ENCODE data around the gene SDF4.

Gene SDF4

DNA sequence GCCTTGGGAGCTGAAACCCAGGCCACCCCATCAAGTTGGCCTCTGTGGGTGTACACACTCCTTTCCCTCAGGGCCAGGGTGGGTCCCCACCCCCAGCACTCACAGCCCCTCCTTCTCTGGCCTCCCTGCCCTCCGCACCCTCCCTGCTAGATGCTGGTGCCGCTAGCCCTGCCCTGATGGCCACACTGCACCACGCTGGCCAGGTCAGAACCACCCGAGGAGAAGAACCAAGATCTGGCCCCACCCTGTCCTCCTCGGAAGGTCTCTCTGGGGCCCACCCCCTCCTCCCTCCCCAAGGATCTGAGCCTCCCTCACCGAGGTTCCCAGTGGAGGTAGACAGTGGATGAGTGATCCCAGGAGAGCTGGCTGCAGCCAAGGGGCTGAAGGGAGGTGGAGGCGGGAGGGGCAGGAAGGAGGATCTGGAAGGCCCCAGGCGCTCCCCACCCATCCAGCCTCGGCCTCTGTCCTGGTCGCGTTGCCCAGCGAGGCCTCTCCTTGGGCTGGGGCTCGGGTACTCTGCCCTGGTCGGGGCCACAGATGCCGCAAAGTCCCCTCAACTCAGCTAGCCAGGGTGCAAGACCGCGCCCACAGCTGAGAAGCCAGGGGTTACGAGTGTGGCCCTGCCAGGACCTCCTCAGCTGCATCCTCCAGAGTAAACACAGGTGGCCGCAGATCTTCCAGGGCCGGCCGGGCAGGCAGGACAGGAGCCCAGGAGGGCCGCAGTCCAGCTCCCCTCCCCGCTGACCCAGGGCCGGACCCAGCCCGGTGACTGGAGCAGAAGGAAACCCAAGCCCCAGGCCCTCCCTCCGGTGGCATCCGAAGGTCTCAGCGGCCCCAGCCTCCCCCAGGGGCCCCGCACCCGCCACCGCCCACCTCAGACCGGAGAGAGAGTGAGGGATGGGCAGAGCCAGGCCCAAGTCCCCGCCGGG, 5.4 kb upstream of the SDF4 start:
- Histone ChIP-seq H3K27ac (ENCODE audit: insufficient read depth, low read length, poor library complexity, severe bottlenecking) (no peak overlapping the region), H3K4me3 (ENCODE audit: insufficient read depth, low read depth, low read length, poor library complexity, severe bottlenecking) (no peak overlapping the region), H3K9me3 (ENCODE audit: control insufficient read depth, low read length) (no peaks in the 10 kb centered on the region), H3K4me1 (ENCODE audit: control insufficient read depth, insufficient read depth, low read length, poor library complexity, severe bottlenecking) (peaks cover 13% of the 10 kb centered on the region), H3K36me3 (ENCODE audit: control insufficient read depth, insufficient read depth, low read length) (peaks cover 6% of the 10 kb centered on the region), H3K27me3 (replicated peaks; ENCODE audit: control insufficient read depth, insufficient read depth, low read length, poor library complexity, severe bottlenecking) (no peaks in the 10 kb centered on the region)
- DNase-seq = no peak

DNA sequence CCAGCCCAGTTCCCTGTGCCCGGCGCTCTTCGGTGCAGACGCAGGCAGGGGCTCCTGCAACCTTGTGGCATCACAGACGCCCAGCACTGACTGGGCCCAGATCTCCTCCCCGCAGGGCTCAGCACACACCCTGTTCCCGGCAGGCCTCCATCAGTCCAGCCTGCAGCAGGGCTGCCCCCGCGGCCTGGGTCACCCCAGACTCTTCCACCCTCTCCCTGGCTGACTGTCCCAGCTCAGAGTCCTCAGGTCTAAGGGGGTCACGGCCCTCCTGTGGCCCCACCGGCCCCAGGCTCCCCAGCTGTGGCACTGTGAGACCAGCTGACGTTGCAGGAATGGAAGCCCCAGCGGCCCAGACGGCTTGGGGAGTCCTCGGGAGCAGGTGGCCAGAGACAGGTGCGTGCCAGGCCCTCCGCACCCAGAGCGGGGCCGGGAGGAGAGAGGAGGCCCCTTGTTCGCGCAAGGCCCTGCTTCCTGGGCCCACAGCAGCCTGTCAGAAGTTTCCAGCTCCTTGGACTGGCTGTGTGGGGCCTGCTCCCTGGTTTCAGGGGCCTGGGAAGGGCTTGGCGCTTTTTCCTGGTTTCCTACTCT, 4.5 kb upstream of the SDF4 start:
- no peak for DNase-seq
- Histone ChIP-seq H3K4me3 (ENCODE audit: insufficient read depth, low read depth, low read length, poor library complexity, severe bottlenecking) (no peak overlapping the region), H3K27me3 (replicated peaks; ENCODE audit: control insufficient read depth, insufficient read depth, low read length, poor library complexity, severe bottlenecking) (no peaks in the 10 kb centered on the region), H3K9me3 (ENCODE audit: control insufficient read depth, low read length) (no peaks in the 10 kb centered on the region), H3K27ac (ENCODE audit: insufficient read depth, low read length, poor library complexity, severe bottlenecking) (no peak overlapping the region), H3K36me3 (ENCODE audit: control insufficient read depth, insufficient read depth, low read length) (peaks cover 6% of the 10 kb centered on the region), H3K4me1 (ENCODE audit: control insufficient read depth, insufficient read depth, low read length, poor library complexity, severe bottlenecking) (peaks cover 13% of the 10 kb centered on the region)

DNA sequence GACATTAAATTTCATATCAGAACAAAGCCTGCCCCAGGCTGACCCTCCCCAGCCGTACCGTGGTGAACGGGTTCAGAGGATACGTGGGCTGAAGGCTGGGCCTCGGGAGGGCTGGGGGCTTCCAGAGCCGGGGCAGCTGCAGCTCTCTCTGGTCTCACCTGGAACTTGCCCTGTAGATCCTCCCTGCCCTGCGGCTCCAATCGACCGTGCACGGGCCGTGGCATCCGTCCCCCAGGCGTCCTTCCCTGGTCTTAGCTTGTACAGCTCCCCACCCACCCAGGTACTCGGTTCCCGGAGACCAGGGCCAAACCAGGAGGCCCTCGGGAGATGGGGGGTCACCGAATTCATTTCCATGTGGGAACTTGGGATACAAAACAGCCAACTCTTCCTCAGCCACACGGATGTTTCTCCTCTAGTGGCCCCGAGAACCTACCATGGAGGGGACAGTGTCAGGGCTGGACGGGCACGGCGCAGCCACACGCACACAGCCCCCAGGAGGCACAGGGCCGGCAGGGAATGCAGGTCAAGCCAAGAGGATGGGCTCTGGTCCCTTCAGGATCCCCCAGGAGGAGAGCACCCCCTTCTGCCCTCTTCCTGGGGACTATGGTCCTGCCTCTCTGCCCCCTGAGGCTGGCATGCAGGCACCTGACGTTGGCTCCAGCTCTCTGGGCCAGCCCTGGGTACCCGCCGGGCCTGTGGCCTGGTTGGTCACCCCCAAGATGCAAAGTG, 3.4 kb upstream of the SDF4 start:
- peaks cover 6% of the 10 kb centered on the region for H3K36me3 ChIP-seq (ENCODE audit: control insufficient read depth, insufficient read depth, low read length)
- no peaks in the 10 kb centered on the region for H3K27me3 ChIP-seq (replicated peaks; ENCODE audit: control insufficient read depth, insufficient read depth, low read length, poor library complexity, severe bottlenecking)
- H3K27ac ChIP-seq (ENCODE audit: insufficient read depth, low read length, poor library complexity, severe bottlenecking) = no peak overlapping the region
- no peaks in the 10 kb centered on the region for H3K9me3 ChIP-seq (ENCODE audit: control insufficient read depth, low read length)
- DNase-seq = no peak
- peaks cover 19% of the 10 kb centered on the region for H3K4me1 ChIP-seq (ENCODE audit: control insufficient read depth, insufficient read depth, low read length, poor library complexity, severe bottlenecking)
- H3K4me3 ChIP-seq (ENCODE audit: insufficient read depth, low read depth, low read length, poor library complexity, severe bottlenecking) = no peak overlapping the region

DNA sequence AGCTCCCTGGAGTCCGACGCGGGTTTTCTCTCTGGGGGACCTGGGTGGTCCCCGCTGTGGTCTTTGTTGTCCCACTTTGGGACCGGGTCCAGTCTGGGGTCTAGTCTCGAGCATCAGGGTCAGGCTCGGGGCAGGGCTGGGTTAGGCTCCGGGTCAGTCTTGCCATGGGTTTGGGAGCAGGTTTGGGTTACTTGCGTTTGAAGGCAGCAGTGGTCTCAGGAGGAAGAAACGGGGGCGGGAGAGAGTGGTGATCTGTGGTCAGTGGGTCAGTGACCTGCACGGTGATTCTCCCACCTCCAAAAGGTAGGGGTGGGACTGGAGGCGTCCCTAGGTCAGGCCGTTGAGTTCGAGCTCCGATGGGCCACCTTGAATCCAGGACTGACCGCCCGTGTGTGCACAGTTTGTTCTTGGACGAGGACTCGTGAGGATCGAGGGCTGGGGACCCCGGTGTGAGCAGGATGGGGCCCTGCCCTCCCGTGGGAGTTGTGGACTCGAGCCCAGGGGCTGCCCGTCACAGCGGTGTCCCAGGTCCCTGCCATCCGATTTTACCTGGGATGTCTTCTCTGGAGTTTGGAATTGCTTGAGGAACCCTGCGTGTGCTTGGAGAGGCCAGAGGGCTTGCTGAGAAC, 2.5 kb upstream of the SDF4 start:
- DNase-seq = no peak
- H3K4me1 ChIP-seq (ENCODE audit: control insufficient read depth, insufficient read depth, low read length, poor library complexity, severe bottlenecking) = peaks cover 28% of the 10 kb centered on the region
- peaks cover 11% of the 10 kb centered on the region for H3K36me3 ChIP-seq (ENCODE audit: control insufficient read depth, insufficient read depth, low read length)
- H3K27ac ChIP-seq (ENCODE audit: insufficient read depth, low read length, poor library complexity, severe bottlenecking) = no peak overlapping the region
- no peaks in the 10 kb centered on the region for H3K9me3 ChIP-seq (ENCODE audit: control insufficient read depth, low read length)
- H3K4me3 ChIP-seq (ENCODE audit: insufficient read depth, low read depth, low read length, poor library complexity, severe bottlenecking) = no peak overlapping the region
- H3K27me3 ChIP-seq (replicated peaks; ENCODE audit: control insufficient read depth, insufficient read depth, low read length, poor library complexity, severe bottlenecking) = no peaks in the 10 kb centered on the region

DNA sequence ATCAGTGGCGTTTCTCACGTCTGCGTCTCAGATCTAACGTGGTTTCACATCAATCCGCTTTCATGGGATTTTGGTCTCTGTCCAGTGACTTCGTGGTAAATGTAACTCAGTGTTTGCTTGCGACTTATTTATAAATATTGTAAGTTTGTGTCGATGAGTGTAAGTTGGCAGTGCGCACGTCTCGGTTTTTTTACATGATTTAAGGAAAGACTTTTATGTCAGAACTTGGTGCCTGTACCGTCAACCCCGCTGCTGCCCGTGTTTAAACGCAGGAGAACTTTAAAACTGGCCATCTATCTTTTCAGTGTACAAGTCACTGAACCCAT, 1.7 kb upstream of the SDF4 start:
- Histone ChIP-seq H3K4me1 (ENCODE audit: control insufficient read depth, insufficient read depth, low read length, poor library complexity, severe bottlenecking) (peaks cover 30% of the 10 kb centered on the region), H3K36me3 (ENCODE audit: control insufficient read depth, insufficient read depth, low read length) (peaks cover 18% of the 10 kb centered on the region), H3K27me3 (replicated peaks; ENCODE audit: control insufficient read depth, insufficient read depth, low read length, poor library complexity, severe bottlenecking) (no peaks in the 10 kb centered on the region), H3K27ac (ENCODE audit: insufficient read depth, low read length, poor library complexity, severe bottlenecking) (no peak overlapping the region), H3K9me3 (ENCODE audit: control insufficient read depth, low read length) (no peaks in the 10 kb centered on the region), H3K4me3 (ENCODE audit: insufficient read depth, low read depth, low read length, poor library complexity, severe bottlenecking) (no peak overlapping the region)
- DNase-seq = no peak

DNA sequence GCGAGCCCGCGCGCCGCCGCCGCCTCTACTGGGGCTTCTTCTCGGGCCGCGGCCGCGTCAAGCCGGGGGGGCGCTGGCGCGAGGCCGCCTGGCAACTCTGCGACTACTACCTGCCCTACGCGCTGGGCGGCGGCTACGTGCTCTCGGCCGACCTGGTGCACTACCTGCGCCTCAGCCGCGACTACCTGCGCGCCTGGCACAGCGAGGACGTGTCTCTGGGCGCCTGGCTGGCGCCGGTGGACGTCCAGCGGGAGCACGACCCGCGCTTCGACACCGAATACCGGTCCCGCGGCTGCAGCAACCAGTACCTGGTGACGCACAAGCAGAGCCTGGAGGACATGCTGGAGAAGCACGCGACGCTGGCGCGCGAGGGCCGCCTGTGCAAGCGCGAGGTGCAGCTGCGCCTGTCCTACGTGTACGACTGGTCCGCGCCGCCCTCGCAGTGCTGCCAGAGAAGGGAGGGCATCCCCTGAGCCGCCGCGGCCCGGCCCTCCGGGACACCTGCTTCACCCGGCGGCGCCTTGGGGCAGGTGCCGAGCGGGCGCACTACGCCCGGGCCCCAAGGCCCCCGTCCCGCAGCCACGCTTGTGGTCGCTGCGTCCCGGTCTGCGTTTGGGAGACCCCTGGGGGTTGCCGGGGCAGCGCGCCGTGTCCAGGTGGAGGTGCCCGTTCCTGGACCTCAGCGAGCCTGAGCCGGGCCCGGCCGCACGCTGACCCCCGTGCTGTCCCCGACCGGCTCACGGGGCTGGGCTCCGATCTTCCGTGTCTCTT, 1.2 kb upstream of the SDF4 start:
- no peak for DNase-seq
- Histone ChIP-seq H3K9me3 (ENCODE audit: control insufficient read depth, low read length) (no peaks in the 10 kb centered on the region), H3K27ac (ENCODE audit: insufficient read depth, low read length, poor library complexity, severe bottlenecking) (no peak overlapping the region), H3K27me3 (replicated peaks; ENCODE audit: control insufficient read depth, insufficient read depth, low read length, poor library complexity, severe bottlenecking) (no peaks in the 10 kb centered on the region), H3K4me1 (ENCODE audit: control insufficient read depth, insufficient read depth, low read length, poor library complexity, severe bottlenecking) (peaks cover 30% of the 10 kb centered on the region), H3K36me3 (ENCODE audit: control insufficient read depth, insufficient read depth, low read length) (peaks cover 23% of the 10 kb centered on the region), H3K4me3 (ENCODE audit: insufficient read depth, low read depth, low read length, poor library complexity, severe bottlenecking) (no peak overlapping the region)

DNA sequence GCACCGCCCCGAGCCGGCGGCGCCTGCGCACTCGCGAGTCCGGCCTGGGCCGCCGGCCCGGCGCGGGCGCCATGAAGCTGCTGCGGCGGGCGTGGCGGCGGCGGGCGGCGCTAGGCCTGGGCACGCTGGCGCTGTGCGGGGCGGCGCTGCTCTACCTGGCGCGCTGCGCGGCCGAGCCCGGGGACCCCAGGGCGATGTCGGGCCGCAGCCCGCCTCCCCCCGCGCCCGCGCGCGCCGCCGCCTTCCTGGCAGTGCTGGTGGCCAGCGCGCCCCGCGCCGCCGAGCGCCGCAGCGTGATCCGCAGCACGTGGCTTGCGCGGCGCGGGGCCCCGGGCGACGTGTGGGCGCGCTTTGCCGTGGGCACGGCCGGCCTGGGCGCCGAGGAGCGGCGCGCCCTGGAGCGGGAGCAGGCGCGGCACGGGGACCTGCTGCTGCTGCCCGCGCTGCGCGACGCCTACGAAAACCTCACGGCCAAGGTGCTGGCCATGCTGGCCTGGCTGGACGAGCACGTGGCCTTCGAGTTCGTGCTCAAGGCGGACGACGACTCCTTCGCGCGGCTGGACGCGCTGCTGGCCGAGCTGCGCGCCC, 501 bp upstream of the SDF4 start, which contains the start of gene B3GALT6:
Gene B3GALT6, plus strand, starts transcription at position 30 of the 588 bp plus-strand sequence. Its CDS starts 42 bp downstream, at position 72.
- Histone ChIP-seq H3K27ac (ENCODE audit: insufficient read depth, low read length, poor library complexity, severe bottlenecking) (peak within 1 kb of the TSS; percentile 94), H3K27me3 (replicated peaks; ENCODE audit: control insufficient read depth, insufficient read depth, low read length, poor library complexity, severe bottlenecking) (no peaks in the 10 kb centered on the region), H3K9me3 (ENCODE audit: control insufficient read depth, low read length) (no peaks in the 10 kb centered on the region), H3K4me3 (ENCODE audit: insufficient read depth, low read depth, low read length, poor library complexity, severe bottlenecking) (peak within 1 kb of the TSS; percentile 95), H3K4me1 (ENCODE audit: control insufficient read depth, insufficient read depth, low read length, poor library complexity, severe bottlenecking) (peaks cover 30% of the 10 kb centered on the region), H3K36me3 (ENCODE audit: control insufficient read depth, insufficient read depth, low read length) (peaks cover 30% of the 10 kb centered on the region)
- no peak for DNase-seq

DNA sequence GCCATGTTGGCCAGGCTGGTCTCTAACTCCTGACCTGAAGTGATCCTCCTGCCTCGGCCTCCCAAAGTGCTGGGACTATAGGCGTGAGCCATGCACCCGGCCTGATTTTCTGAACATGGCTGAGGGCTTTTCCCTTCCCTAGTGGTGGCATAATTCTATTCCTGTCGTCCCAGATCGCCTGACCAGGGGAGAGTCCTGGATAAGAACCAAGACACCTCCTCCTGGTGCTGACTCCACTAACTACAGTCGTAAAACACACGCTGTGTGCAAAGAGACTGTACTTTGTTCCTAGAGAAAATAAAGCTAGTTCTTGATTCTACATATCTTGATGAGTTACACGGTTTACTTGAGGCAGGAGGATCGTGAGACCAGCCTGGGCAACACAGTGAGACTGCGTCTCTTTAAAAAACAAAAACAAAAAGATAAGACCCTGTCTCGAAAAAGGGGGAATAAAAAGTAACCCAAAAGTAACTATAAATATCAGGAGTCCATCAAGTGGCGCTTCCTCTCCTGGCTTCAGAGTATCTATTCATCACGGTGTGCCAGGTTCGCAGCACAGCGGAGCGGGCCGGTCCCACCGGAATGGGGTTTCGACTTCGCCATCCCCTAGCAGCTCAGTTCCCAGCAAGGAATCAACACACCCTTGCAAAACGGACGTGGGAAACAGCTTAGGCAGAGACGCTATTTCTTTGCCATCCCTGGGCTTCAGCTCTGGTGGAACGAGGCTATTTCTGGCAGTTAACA, 973 bp downstream of the SDF4 start:
- no peaks in the 10 kb centered on the region for H3K27me3 ChIP-seq (replicated peaks; ENCODE audit: control insufficient read depth, insufficient read depth, low read length, poor library complexity, severe bottlenecking)
- peaks cover 41% of the 10 kb centered on the region for H3K36me3 ChIP-seq (ENCODE audit: control insufficient read depth, insufficient read depth, low read length)
- H3K4me3 ChIP-seq (ENCODE audit: insufficient read depth, low read depth, low read length, poor library complexity, severe bottlenecking) = peak overlapping the region; percentile 95
- peak overlapping the region; percentile 94 for H3K27ac ChIP-seq (ENCODE audit: insufficient read depth, low read length, poor library complexity, severe bottlenecking)
- no peaks in the 10 kb centered on the region for H3K9me3 ChIP-seq (ENCODE audit: control insufficient read depth, low read length)
- peaks cover 30% of the 10 kb centered on the region for H3K4me1 ChIP-seq (ENCODE audit: control insufficient read depth, insufficient read depth, low read length, poor library complexity, severe bottlenecking)
- no peak for DNase-seq
